ENCODE data around the gene APOBR. TPM values are rescaled to one million over a fixed set of nuclear protein-coding genes. Genes with fewer than 3 reads are reported as not detected.

APOBR gene
- total and polyA plus RNA-seq, 2 of the 13 experiments (the other 11 are each of a cell fraction or from before 2014, with no cell fraction given): 0.03 TPM; not detected in 1

DNA sequence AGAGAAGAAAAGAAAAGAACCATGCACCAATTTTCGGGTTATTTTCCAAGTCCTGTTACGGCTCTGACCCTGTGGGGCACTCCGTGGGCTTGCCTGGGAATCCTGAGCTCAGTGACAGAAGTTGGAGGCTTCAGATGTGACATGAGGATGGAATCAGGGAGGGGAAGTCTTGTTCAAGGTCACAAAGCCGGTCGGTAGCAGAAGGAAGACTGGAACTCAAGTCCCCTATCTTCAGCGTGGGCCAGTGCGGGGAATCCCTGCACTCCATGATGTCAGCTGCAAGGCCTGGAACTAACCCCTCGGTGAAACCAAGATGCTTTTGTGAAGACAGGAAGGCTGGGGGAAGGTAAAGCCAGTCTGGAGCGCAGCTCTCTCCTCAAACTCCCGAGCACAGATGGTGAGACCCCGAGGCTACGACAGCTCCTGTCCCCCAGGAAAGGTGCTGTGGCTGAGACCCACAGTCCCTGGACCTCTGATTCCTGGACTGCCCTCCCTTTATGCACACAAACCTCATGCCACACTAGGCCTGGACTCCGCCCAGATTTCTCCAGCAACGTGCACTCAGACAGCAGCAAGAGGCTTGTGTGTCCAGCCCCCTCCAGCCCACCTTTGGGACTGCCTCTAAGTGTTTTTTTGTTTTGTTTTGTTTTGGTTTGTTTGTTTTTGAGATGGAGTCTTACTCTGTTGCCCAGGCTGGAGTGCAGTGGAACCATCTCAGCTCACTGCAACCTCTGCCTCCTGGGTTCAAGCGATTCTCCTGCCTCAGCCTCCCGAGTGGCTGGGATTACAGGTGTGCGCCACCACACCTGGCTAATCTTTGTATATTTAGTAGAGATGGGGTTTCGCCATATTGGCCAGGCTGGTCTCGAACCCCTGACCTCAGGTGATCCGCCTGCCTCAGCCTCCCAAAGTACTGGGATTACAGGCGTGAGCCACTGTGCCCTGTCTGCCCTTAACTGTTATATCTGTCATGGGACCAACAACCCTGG, 17.7 kb downstream of the APOBR start (continued):
- TF ChIP-seq, protein P1, sequence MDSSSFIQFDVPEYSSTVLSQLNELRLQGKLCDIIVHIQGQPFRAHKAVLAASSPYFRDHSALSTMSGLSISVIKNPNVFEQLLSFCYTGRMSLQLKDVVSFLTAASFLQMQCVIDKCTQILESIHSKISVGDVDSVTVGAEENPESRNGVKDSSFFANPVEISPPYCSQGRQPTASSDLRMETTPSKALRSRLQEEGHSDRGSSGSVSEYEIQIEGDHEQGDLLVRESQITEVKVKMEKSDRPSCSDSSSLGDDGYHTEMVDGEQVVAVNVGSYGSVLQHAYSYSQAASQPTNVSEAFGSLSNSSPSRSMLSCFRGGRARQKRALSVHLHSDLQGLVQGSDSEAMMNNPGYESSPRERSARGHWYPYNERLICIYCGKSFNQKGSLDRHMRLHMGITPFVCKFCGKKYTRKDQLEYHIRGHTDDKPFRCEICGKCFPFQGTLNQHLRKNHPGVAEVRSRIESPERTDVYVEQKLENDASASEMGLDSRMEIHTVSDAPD (CRISPR knock-in tag; IDR thresholded peaks at IDR 0.05): no peak
- TF ChIP-seq ZNF431 (CRISPR knock-in tag; IDR thresholded peaks at IDR 0.05; ENCODE audit: borderline replicate concordance, low read depth) (no peak), KDM2A (CRISPR knock-in tag; IDR thresholded peaks at IDR 0.05; ENCODE audit: borderline replicate concordance, low read depth) (no peak), ZNF44 (CRISPR knock-in tag; IDR thresholded peaks at IDR 0.05) (no peak), CREBL2 (CRISPR knock-in tag; IDR thresholded peaks at IDR 0.05; ENCODE audit: borderline replicate concordance) (no peak), ZFX (CRISPR knock-in tag; IDR thresholded peaks at IDR 0.05; ENCODE audit: low read depth) (peak; percentile 62), ARNTL (CRISPR knock-in tag; IDR thresholded peaks at IDR 0.05) (no peak), BCL6 (CRISPR knock-in tag; IDR thresholded peaks at IDR 0.05) (peak; percentile 69), RBM39 (IDR thresholded peaks at IDR 0.05; ENCODE audit: low read depth, low read length, poor library complexity, severe bottlenecking) (no peak), MTA3 (CRISPR knock-in tag; IDR thresholded peaks at IDR 0.05) (no peak), ETV5 (CRISPR knock-in tag; IDR thresholded peaks at IDR 0.05; ENCODE audit: borderline replicate concordance) (0 out of 2 replicates have a peak, but pooled peaks have one; percentile 3), ZNF577 (CRISPR knock-in tag; IDR thresholded peaks at IDR 0.05; ENCODE audit: borderline replicate concordance, low read depth) (no peak), HMGA1 (CRISPR knock-in tag; conservative IDR thresholded peaks at IDR 0.05) (no peak), AHR (CRISPR knock-in tag; IDR thresholded peaks at IDR 0.05) (no peak), ZNF720 (CRISPR knock-in tag; IDR thresholded peaks at IDR 0.05) (no peak)
- TF ChIP-seq, protein P2, sequence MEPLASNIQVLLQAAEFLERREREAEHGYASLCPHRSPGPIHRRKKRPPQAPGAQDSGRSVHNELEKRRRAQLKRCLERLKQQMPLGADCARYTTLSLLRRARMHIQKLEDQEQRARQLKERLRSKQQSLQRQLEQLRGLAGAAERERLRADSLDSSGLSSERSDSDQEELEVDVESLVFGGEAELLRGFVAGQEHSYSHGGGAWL (CRISPR knock-in tag; IDR thresholded peaks at IDR 0.05): no peak
- TF ChIP-seq, protein P3, sequence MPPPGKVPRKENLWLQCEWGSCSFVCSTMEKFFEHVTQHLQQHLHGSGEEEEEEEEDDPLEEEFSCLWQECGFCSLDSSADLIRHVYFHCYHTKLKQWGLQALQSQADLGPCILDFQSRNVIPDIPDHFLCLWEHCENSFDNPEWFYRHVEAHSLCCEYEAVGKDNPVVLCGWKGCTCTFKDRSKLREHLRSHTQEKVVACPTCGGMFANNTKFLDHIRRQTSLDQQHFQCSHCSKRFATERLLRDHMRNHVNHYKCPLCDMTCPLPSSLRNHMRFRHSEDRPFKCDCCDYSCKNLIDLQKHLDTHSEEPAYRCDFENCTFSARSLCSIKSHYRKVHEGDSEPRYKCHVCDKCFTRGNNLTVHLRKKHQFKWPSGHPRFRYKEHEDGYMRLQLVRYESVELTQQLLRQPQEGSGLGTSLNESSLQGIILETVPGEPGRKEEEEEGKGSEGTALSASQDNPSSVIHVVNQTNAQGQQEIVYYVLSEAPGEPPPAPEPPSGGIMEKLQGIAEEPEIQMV (CRISPR knock-in tag; IDR thresholded peaks at IDR 0.05; ENCODE audit: low read depth): no peak; the same call in 1 of the 2 replicates
- TF ChIP-seq, protein P4, sequence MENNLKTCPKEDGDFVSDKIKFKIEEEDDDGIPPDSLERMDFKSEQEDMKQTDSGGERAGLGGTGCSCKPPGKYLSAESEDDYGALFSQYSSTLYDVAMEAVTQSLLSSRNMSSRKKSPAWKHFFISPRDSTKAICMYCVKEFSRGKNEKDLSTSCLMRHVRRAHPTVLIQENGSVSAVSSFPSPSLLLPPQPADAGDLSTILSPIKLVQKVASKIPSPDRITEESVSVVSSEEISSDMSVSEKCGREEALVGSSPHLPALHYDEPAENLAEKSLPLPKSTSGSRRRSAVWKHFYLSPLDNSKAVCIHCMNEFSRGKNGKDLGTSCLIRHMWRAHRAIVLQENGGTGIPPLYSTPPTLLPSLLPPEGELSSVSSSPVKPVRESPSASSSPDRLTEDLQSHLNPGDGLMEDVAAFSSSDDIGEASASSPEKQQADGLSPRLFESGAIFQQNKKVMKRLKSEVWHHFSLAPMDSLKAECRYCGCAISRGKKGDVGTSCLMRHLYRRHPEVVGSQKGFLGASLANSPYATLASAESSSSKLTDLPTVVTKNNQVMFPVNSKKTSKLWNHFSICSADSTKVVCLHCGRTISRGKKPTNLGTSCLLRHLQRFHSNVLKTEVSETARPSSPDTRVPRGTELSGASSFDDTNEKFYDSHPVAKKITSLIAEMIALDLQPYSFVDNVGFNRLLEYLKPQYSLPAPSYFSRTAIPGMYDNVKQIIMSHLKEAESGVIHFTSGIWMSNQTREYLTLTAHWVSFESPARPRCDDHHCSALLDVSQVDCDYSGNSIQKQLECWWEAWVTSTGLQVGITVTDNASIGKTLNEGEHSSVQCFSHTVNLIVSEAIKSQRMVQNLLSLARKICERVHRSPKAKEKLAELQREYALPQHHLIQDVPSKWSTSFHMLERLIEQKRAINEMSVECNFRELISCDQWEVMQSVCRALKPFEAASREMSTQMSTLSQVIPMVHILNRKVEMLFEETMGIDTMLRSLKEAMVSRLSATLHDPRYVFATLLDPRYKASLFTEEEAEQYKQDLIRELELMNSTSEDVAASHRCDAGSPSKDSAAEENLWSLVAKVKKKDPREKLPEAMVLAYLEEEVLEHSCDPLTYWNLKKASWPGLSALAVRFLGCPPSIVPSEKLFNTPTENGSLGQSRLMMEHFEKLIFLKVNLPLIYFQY (CRISPR knock-in tag; IDR thresholded peaks at IDR 0.05; ENCODE audit: borderline replicate concordance): no peak
- TF ChIP-seq, protein P5, sequence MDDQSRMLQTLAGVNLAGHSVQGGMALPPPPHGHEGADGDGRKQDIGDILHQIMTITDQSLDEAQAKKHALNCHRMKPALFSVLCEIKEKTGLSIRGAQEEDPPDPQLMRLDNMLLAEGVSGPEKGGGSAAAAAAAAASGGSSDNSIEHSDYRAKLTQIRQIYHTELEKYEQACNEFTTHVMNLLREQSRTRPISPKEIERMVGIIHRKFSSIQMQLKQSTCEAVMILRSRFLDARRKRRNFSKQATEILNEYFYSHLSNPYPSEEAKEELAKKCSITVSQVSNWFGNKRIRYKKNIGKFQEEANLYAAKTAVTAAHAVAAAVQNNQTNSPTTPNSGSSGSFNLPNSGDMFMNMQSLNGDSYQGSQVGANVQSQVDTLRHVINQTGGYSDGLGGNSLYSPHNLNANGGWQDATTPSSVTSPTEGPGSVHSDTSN (CRISPR knock-in tag; IDR thresholded peaks at IDR 0.05; ENCODE audit: borderline replicate concordance): no peak

Data from HepG2 (cell line).